Osteocyte (in vitro differentiated cells): Measurements from ENCODE around the gene SPTBN2. TPM values are rescaled to one million over a fixed set of nuclear protein-coding genes. Genes with fewer than 3 reads are reported as not detected.

Experiments used
- DNase-seq: peaks from one replicate; pipeline ENCODE4 v3.0.0; 2021; ENCODE audit warnings: mixed read lengths; ENCODE audit not compliant: unreplicated experiment; ENCODE audit errors: extremely low spot score
- H3K27ac Mint-ChIP-seq: one replicate; pipeline ENCODE4 v1.8.0; 2021; ENCODE audit warnings: mild to moderate bottlenecking, mixed read lengths; ENCODE audit not compliant: unreplicated experiment
- H3K27me3 Mint-ChIP-seq: one replicate; pipeline ENCODE4 v1.8.0; 2021; ENCODE audit warnings: mixed read lengths; ENCODE audit not compliant: unreplicated experiment
- H3K36me3 Mint-ChIP-seq: one replicate; pipeline ENCODE4 v1.8.0; 2021; ENCODE audit warnings: mixed read lengths; ENCODE audit not compliant: unreplicated experiment
- H3K4me1 Mint-ChIP-seq: one replicate; pipeline ENCODE4 v1.8.0; 2021; ENCODE audit warnings: mixed read lengths; ENCODE audit not compliant: unreplicated experiment
- H3K4me3 Mint-ChIP-seq: one replicate; pipeline ENCODE4 v1.8.0; 2021; ENCODE audit warnings: mild to moderate bottlenecking, moderate library complexity, mixed read lengths; ENCODE audit not compliant: unreplicated experiment
- H3K9me3 Mint-ChIP-seq: one replicate; pipeline ENCODE4 v1.8.0; 2021; ENCODE audit warnings: mixed read lengths; ENCODE audit not compliant: unreplicated experiment
- total RNA-seq: library from RNA; stranded (reverse); gene quantifications from 2 replicates; pipeline ENCODE4 v1.2.1, GENCODE V29; 2021
- TF ChIP-seq, protein P1 (sequence below): fragments of 200-600 bp; sonication (generic); IDR thresholded peaks from 2 replicates; pipeline ENCODE4 v1.5.0; 2021; ENCODE audit warnings: antibody characterized with exemption, mild to moderate bottlenecking, moderate library complexity

SPTBN2 gene
- total RNA-seq, 1 donor from 2014 or later, result 12.6 TPM

DNA sequence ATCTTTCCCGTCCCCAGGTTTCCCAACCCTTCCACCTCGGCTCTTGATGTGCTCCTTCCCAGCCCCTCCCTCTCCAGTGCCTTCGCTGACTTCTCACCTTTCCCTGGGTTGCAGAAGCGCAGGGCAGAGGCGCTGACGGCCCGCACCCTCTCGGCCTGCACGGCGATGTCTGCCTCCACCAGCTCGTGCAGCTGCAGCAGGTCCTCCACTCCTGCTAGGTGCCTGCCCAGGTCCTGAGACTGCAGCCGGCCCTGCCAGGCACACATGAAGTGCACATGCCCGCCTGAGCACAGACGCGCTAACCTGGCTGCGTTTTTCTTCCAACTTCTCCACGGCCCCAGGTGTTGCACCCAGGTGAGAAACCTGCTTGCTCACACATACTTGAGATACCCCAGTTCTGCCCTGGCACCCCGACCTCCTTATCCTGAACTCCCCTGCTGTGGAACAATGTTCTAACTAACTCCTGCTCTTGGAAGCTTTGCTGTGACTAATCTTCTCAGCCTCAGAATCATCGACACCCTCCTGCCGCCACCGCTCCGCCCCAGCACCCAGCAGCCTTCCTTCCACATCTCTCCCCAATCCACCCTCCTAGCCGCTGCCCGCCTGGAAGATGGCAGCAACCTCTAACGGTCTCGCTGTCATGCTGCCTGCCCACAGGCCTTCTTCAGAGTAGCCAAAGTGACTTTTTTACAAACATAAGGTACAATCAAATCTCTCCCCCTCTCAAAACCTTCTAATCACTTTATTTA lies 23.3 kb downstream of the SPTBN2 start:
- Mint-ChIP-seq H3K9me3 (no peaks in the 10 kb centered on the region), H3K27me3 (no peaks in the 10 kb centered on the region)

DNA sequence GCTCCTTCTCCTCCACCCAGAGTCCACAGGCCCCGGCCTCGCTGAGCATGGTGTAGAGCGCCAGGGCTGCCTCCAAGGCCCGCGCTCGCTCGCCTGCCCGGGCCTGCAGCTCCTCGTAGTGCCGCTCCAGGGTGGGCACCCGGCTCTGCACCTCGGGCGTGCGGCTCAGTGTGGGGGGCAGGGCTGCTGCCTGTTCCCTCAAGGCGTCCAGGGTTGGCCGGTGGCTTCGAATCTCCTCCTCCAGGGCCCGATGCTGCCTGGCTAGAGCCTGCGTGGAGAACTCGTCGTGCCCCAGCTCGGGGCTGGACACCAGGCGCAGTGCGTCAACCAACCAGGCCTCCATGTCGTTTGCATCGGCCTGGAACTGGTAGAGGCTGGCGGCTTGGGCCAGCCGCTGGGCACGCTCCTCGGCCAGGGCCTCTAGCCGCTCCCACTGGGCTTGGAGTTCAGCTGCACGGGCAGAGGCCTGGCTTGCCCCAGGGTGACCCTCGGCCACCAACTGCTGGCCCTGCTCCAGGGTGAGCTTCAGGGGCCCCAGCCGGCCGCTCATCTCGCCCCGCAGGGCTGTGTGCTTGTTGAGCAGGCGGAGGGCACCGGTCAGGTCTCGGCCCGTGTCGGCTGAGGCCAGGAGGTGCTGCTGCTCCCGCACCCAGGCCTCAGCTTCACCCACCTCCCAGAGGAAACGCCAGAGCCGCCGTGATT lies 24.2 kb downstream of the SPTBN2 start:
- Mint-ChIP-seq H3K27ac (no peak overlapping the region), H3K36me3 (peaks cover 7% of the 10 kb centered on the region), H3K27me3 (no peaks in the 10 kb centered on the region), H3K4me1 (no peaks in the 10 kb centered on the region), H3K9me3 (no peaks in the 10 kb centered on the region), H3K4me3 (no peak overlapping the region)
- DNase-seq, result no peak
- TF ChIP-seq, protein P1, sequence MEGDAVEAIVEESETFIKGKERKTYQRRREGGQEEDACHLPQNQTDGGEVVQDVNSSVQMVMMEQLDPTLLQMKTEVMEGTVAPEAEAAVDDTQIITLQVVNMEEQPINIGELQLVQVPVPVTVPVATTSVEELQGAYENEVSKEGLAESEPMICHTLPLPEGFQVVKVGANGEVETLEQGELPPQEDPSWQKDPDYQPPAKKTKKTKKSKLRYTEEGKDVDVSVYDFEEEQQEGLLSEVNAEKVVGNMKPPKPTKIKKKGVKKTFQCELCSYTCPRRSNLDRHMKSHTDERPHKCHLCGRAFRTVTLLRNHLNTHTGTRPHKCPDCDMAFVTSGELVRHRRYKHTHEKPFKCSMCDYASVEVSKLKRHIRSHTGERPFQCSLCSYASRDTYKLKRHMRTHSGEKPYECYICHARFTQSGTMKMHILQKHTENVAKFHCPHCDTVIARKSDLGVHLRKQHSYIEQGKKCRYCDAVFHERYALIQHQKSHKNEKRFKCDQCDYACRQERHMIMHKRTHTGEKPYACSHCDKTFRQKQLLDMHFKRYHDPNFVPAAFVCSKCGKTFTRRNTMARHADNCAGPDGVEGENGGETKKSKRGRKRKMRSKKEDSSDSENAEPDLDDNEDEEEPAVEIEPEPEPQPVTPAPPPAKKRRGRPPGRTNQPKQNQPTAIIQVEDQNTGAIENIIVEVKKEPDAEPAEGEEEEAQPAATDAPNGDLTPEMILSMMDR, result no peak

More for the DNA sequence above, 23.3 kb downstream of the SPTBN2 start:
- Mint-ChIP-seq H3K4me1 (no peaks in the 10 kb centered on the region), H3K27ac (no peak overlapping the region), H3K4me3 (no peak overlapping the region), H3K36me3 (peaks cover 4% of the 10 kb centered on the region)
- TF ChIP-seq, protein P1, result no peak
- no peak for DNase-seq

DNA sequence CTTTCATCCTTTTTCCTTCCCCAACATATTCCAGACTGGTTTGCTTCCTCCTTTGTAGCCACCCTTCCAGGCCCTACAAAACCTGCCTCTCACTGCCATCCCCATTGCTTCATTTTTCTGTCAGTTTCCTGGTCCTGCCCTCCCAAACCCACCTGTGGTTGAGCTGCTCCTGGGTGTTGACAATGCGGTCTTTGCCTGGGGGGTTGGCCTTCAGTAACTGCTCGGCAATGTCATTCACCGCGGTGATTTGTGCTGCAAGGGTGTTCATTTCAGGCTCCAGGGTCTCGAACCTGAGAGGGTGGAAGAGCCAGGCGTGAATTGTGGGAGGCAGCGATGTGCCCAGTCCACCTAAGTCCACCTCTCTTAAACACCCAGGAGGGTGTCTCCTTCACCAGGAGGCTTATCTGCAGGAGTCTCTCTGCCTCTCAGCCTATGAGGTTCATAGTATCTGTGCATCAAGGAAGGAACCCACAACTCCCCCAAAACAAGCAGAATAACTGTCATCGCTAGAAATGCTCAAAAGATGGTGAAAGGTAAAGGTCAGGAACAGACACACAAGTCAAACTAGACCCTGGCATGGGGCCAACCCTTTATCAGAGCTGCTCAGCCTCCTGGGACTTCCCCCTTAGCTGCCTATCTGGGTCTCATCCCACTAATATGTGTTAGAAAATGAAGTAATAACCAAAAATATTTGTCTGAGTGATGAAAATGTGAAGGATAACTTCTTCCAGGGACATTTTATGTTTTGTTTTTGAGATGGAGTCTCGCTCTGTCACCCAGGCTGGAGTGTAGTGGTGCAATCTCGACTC lies 27.4 kb downstream of the SPTBN2 start:
- Mint-ChIP-seq H3K27me3 (no peaks in the 10 kb centered on the region), H3K4me3 (no peak overlapping the region), H3K9me3 (no peaks in the 10 kb centered on the region), H3K36me3 (peaks cover 11% of the 10 kb centered on the region), H3K27ac (no peak overlapping the region), H3K4me1 (no peaks in the 10 kb centered on the region)
- TF ChIP-seq, protein P1, result no peak
- DNase-seq, result no peak

DNA sequence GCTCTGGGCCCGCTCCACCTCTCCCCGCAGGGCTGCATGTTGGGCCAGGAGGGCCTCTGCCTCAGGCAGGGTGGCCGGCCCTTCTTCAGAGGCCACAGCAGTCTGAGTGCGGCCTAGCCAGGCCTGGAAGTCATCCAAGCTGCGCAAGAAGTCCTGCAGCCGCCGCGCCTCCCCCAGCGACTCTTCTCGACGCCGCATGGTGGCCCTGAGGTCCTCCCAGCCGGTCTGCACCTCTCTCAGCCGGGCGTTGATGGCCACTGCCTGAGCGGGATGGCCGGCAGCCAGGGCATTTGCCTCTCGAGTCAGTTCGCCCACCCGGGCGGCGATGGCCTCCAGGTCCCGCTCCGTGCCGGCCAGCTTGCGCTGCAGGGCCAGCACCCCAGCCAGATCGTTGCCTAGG lies 28.3 kb downstream of the SPTBN2 start:
- Mint-ChIP-seq H3K36me3 (peaks cover 11% of the 10 kb centered on the region), H3K4me1 (no peaks in the 10 kb centered on the region), H3K27ac (no peak overlapping the region), H3K9me3 (no peaks in the 10 kb centered on the region), H3K4me3 (no peak overlapping the region), H3K27me3 (no peaks in the 10 kb centered on the region)
- DNase-seq, result no peak
- TF ChIP-seq, protein P1, result no peak
